Upper lobe of left lung (tissue), 6 donors: Measurements from ENCODE around the gene GPER1. TPM values are rescaled to one million over a fixed set of nuclear protein-coding genes. Genes with fewer than 3 reads are reported as not detected.

Experiments used
- ATAC-seq, 2 donors: fragments of 200-7000 bp; cut with Tn5 transposase; one replicate each; pipeline ENCODE4 v1.9.1; 2022; ENCODE audit warnings: mild to moderate bottlenecking in 2 of 2, moderate library complexity in 2 of 2; ENCODE audit not compliant: low FRiP score in 2 of 2
- DNase-seq, 2 donors: peaks; one replicate each; pipeline ENCODE4 v3.0.0-alpha.2; 2019 to 2020
- H3K27ac ChIP-seq, 4 donors: fragments of 200-600 bp; sonication (generic); one replicate each; pipeline ENCODE4 v1.5.1; 2016 to 2019
- H3K27me3 ChIP-seq, 4 donors: fragments of 200-600 bp; sonication (generic); one replicate each; pipeline ENCODE4 v1.5.1; 2017 to 2019
- H3K36me3 ChIP-seq, 4 donors: fragments of 200-600 bp; sonication (generic); one replicate each; pipeline ENCODE4 v1.5.1; 2016 to 2019
- H3K4me1 ChIP-seq, 4 donors: fragments of 200-600 bp; sonication (generic); one replicate each; pipeline ENCODE4 v1.5.1; 2018 to 2019
- H3K4me3 ChIP-seq, 4 donors: fragments of 200-600 bp; sonication (generic); one replicate each; pipeline ENCODE4 v1.5.1; 2017 to 2019; ENCODE audit warnings: mild to moderate bottlenecking in 2 of 4, moderate library complexity in 1 of 4
- H3K9me3 ChIP-seq, 4 donors: fragments of 200-600 bp; sonication (generic); one replicate each; pipeline ENCODE4 v1.5.1; 2018 to 2019
- CTCF ChIP-seq, 6 experiments: fragments of 450-650 bp in 4 of 6; fragments of 200-600 bp in 2 of 6; sonication (generic) in 2 of 6; IDR thresholded peaks; one replicate each; pipeline ENCODE4 v1.5.1; 2016 to 2019; ENCODE audit warnings: antibody characterized with exemption in 6 of 6
- EP300 ChIP-seq, 4 donors: sonication (generic); formaldehyde crosslinking; IDR thresholded peaks; one replicate each; pipeline ENCODE4 v1.5.1; 2017; ENCODE audit warnings: antibody characterized with exemption in 4 of 4, control low read depth in 2 of 4
- POLR2A ChIP-seq, 4 donors: fragments of 450-650 bp; IDR thresholded peaks; one replicate each; pipeline ENCODE4 v1.5.1; 2016 to 2017; ENCODE audit warnings: antibody characterized with exemption in 4 of 4, mild to moderate bottlenecking in 2 of 4
- POLR2AphosphoS5 ChIP-seq, 2 donors: sonication (generic); formaldehyde crosslinking; IDR thresholded peaks; one replicate each; pipeline ENCODE4 v1.5.1; 2017; ENCODE audit warnings: antibody characterized with exemption in 2 of 2
- WGBS, 2 donors: methylation state at CpG; one replicate each; pipeline ENCODE4 v1.1.5; 2017 to 2018; 5-methylcytosine and 5-hydroxymethylcytosine counted together
- total RNA-seq, 6 donors: library from RNA; depleted of rRNA in 4 of 6; stranded (reverse); fragments of >200 nt in 4 of 6; gene quantifications; one replicate each; pipeline versions ENCODE4 v1.1.0 to v1.2.1, GENCODE V29; 2016 to 2021
- donor health status: DM: no; HTN: no; CAD: no; lungs with moderate emphysema.
- donor health status: DM: no; HTN: yes; CAD: no; lungs with severe emphysema.

The GPER1 gene
- total RNA-seq, 6 donors from 2014 or later = 6.5 to 24.7 (median 8.5) TPM

GRCh38 chr7:1103789-1104515 lies 16.0 kb downstream of the GPER1 start:
- Histone ChIP-seq H3K36me3 (no peaks in the 10 kb centered on the region), H3K27ac (no peak overlapping the region), H3K27me3 (no peaks in the 10 kb centered on the region), H3K9me3 (no peaks in the 10 kb centered on the region), H3K4me3 (no peak overlapping the region), H3K4me1 (no peaks in the 10 kb centered on the region)
- 81 to 87% methylated on average over 4 to 20 of the region's 21 CpGs for WGBS, 2 donors
- TF ChIP-seq EP300 (IDR thresholded peaks at IDR 0.05) (no peak), POLR2A (IDR thresholded peaks at IDR 0.05) (no peak), POLR2AphosphoS5 (IDR thresholded peaks at IDR 0.05) (no peak), CTCF (IDR thresholded peaks at IDR 0.05) (no peak)
- DNase-seq (no peak), ATAC-seq (no peak)

GRCh38 chr7:1104516-1105179 lies 16.7 kb downstream of the GPER1 start:
- Histone ChIP-seq H3K9me3 (no peaks in the 10 kb centered on the region), H3K36me3 (no peaks in the 10 kb centered on the region), H3K4me3 (no peak overlapping the region), H3K27ac (no peak overlapping the region), H3K27me3 (no peaks in the 10 kb centered on the region), H3K4me1 (no peaks in the 10 kb centered on the region)
- 81% methylated on average over 7 to 13 of the region's 13 CpGs for WGBS, 2 donors
- TF ChIP-seq CTCF (IDR thresholded peaks at IDR 0.05) (no peak), EP300 (IDR thresholded peaks at IDR 0.05) (no peak), POLR2AphosphoS5 (IDR thresholded peaks at IDR 0.05) (no peak), POLR2A (IDR thresholded peaks at IDR 0.05) (no peak)
- ATAC-seq (no peak), DNase-seq (peak in 1 of 2 donors; percentile 29)

GRCh38 chr7:1105189-1105588 lies 17.3 kb downstream of the GPER1 start:
- Histone ChIP-seq H3K36me3 (no peaks in the 10 kb centered on the region), H3K4me1 (no peaks in the 10 kb centered on the region), H3K27me3 (no peaks in the 10 kb centered on the region), H3K4me3 (no peak overlapping the region), H3K9me3 (no peaks in the 10 kb centered on the region), H3K27ac (no peak overlapping the region)
- no peak for TF ChIP-seq POLR2A (IDR thresholded peaks at IDR 0.05)
- no peak for TF ChIP-seq EP300 (IDR thresholded peaks at IDR 0.05)
- no peak for TF ChIP-seq POLR2AphosphoS5 (IDR thresholded peaks at IDR 0.05)
- TF ChIP-seq CTCF (IDR thresholded peaks at IDR 0.05) = no peak
- WGBS, 2 donors = 90 to 93% methylated on average over 11 of the region's 11 CpGs
- DNase-seq (no peak), ATAC-seq (no peak)

GRCh38 chr7:1106063-1106792 lies 18.3 kb downstream of the GPER1 start:
- Histone ChIP-seq H3K9me3 (no peaks in the 10 kb centered on the region), H3K27me3 (no peaks in the 10 kb centered on the region), H3K4me3 (no peak overlapping the region), H3K36me3 (no peaks in the 10 kb centered on the region), H3K4me1 (no peaks in the 10 kb centered on the region), H3K27ac (no peak overlapping the region)
- TF ChIP-seq POLR2A (IDR thresholded peaks at IDR 0.05) (no peak), CTCF (IDR thresholded peaks at IDR 0.05) (no peak), EP300 (IDR thresholded peaks at IDR 0.05) (no peak), POLR2AphosphoS5 (IDR thresholded peaks at IDR 0.05) (no peak)
- ATAC-seq (peak in 1 of 2 donors; percentile 24), DNase-seq (no peak)
- 87 to 90% methylated on average over 27 of the region's 27 CpGs for WGBS, 2 donors
